B cell (primary cell): ENCODE measurements around the gene ALOXE3. TPM values are rescaled to one million over a fixed set of nuclear protein-coding genes. Genes with fewer than 3 reads are reported as not detected.

Experiments
- ATAC-seq: fragments of 200-7000 bp; cut with Tn5 transposase; one replicate; pipeline ENCODE4 v1.10.0; 2021; ENCODE audit warnings: low read depth, mild to moderate bottlenecking, moderate number of reproducible peaks, moderate library complexity
- CTCF ChIA-PET: fragments of 350-600 bp; sonication (Branson Sonifier 250); formaldehyde crosslinking; loops from one replicate; lab custom pipeline; 2021; ENCODE audit warnings: antibody characterized with exemption, inconsistent platforms; lab: Charles Lee
- POLR2A ChIA-PET: fragments of 350-600 bp; sonication (Branson Sonifier 250); formaldehyde crosslinking; loops from one replicate; lab custom pipeline; 2021; ENCODE audit warnings: antibody characterized with exemption; lab: Charles Lee
- DNase-seq: peaks from one replicate; pipeline ENCODE4 v3.0.0; 2013
- H2AFZ ChIP-seq: 2 replicates; pipeline ENCODE4 v1.6.1; 2012; ENCODE audit warnings: mild to moderate bottlenecking, low read depth, low read length; ENCODE audit not compliant: insufficient read depth, poor library complexity, severe bottlenecking
- H3K27ac ChIP-seq, 2 donors: 1 replicate in 1 of 2; 2 replicates in 1 of 2; pipeline ENCODE4 v1.5.1; 2012 to 2013; ENCODE audit warnings: low read length in 2 of 2, mild to moderate bottlenecking in 2 of 2, moderate library complexity in 1 of 2
- H3K27me3 ChIP-seq, 4 experiments: fragments of 200-600 bp in 1 of 4; sonication (generic) in 1 of 4; replicated peaks in 1 of 4; 1 replicate in 2 of 4; 2 replicates in 2 of 4; pipeline versions ENCODE4 v1.6.1 to v1.7.0; 2013 to 2016; ENCODE audit warnings: low read length in 3 of 4, mild to moderate bottlenecking in 2 of 4, mixed read lengths in 1 of 4, moderate library complexity in 1 of 4; ENCODE audit not compliant: insufficient read depth in 4 of 4, control insufficient read depth in 3 of 4; ENCODE audit errors: control extremely low read depth in 1 of 4
- H3K36me3 ChIP-seq, 2 experiments: replicated peaks in 1 of 2; 1 replicate in 1 of 2; 2 replicates in 1 of 2; pipeline versions ENCODE4 v1.6.1 to v1.7.1; 2013; ENCODE audit warnings: low read length in 1 of 2; ENCODE audit not compliant: insufficient read depth in 2 of 2, control insufficient read depth in 1 of 2; ENCODE audit errors: control extremely low read depth in 1 of 2, extremely low read depth in 1 of 2
- H3K4me1 ChIP-seq, 2 donors: fragments of 200-600 bp in 1 of 2; sonication (generic) in 1 of 2; 1 replicate in 1 of 2; 2 replicates in 1 of 2; pipeline versions ENCODE4 v1.5.1 to v1.6.1; 2013 to 2017; ENCODE audit warnings: low read length in 2 of 2; ENCODE audit not compliant: control insufficient read depth in 2 of 2, insufficient read depth in 2 of 2
- H3K4me2 ChIP-seq: replicated peaks from 2 replicates; pipeline ENCODE3; 2012; ENCODE audit warnings: mild to moderate bottlenecking, low read depth, low read length; ENCODE audit not compliant: poor library complexity, severe bottlenecking
- H3K4me3 ChIP-seq, 5 experiments: fragments of 200-600 bp in 1 of 5; sonication (generic) in 1 of 5; 1 replicate in 3 of 5; 2 replicates in 2 of 5; pipeline versions ENCODE4 v1.5.1 to v1.7.0; 2011 to 2016; ENCODE audit warnings: low read length in 4 of 5, mild to moderate bottlenecking in 4 of 5, low read depth in 2 of 5, control low read depth in 1 of 5, moderate library complexity in 1 of 5; ENCODE audit not compliant: insufficient read depth in 1 of 5; ENCODE audit errors: control extremely low read depth in 1 of 5, extremely low read depth in 1 of 5
- H3K79me2 ChIP-seq: fragments of 200-600 bp; sonication (generic); one replicate; pipeline ENCODE4 v1.6.0; 2016; ENCODE audit warnings: low read length; ENCODE audit not compliant: control insufficient read depth, insufficient read depth
- H3K9ac ChIP-seq: fragments of 200-600 bp; sonication (generic); 2 replicates; pipeline ENCODE4 v1.6.1; 2017; ENCODE audit warnings: mild to moderate bottlenecking, low read length, moderate library complexity
- H3K9me3 ChIP-seq, 3 donors: one replicate each; pipeline versions ENCODE4 v1.6.1 to v1.7.1; 2013; ENCODE audit warnings: low read length in 2 of 3; ENCODE audit not compliant: control insufficient read depth in 2 of 3, insufficient read depth in 1 of 3; ENCODE audit errors: control extremely low read depth in 1 of 3
- H4K20me1 ChIP-seq: 2 replicates; pipeline ENCODE4 v1.6.0; 2012; ENCODE audit warnings: mild to moderate bottlenecking, low read length; ENCODE audit not compliant: insufficient read depth, control insufficient read depth, poor library complexity, severe bottlenecking
- H3K27ac Mint-ChIP-seq: one replicate; pipeline ENCODE4 v1.8.0; 2021; ENCODE audit warnings: mixed read lengths
- H3K27me3 Mint-ChIP-seq: one replicate; pipeline ENCODE4 v1.8.0; 2021; ENCODE audit warnings: mixed read lengths
- H3K4me1 Mint-ChIP-seq: one replicate; pipeline ENCODE4 v1.8.0; 2021; ENCODE audit warnings: mixed read lengths
- H3K4me3 Mint-ChIP-seq: one replicate; pipeline ENCODE4 v1.8.0; 2021; ENCODE audit warnings: mixed read lengths
- H3K9me3 Mint-ChIP-seq: one replicate; pipeline ENCODE4 v1.8.0; 2022; ENCODE audit warnings: mixed read lengths; ENCODE audit not compliant: insufficient read depth
- EZH2 ChIP-seq: IDR thresholded peaks from 2 replicates; pipeline ENCODE4 v1.6.1; 2012; ENCODE audit warnings: borderline replicate concordance, low read depth, mild to moderate bottlenecking, moderate library complexity, low read length; ENCODE audit not compliant: insufficient read depth, poor library complexity, severe bottlenecking
- WGBS: methylation state at CpG from one replicate; pipeline ENCODE4 v1.1.5; 2013; ENCODE audit warnings: missing lambda C conversion rate; ENCODE audit not compliant: insufficient coverage; 5-methylcytosine and 5-hydroxymethylcytosine counted together
- intact Hi-C: fragments of 100-400 bp; cut with micrococcal nuclease; formaldehyde crosslinking; loops from one replicate; pipeline ENCODE4 v1.10.0; 2022
- polyA plus RNA-seq: library from polyadenylated mRNA; depleted of rRNA; stranded (reverse); fragments of >200 nt; gene quantifications from 2 replicates; pipeline ENCODE4 v1.2.3, GENCODE V29; 2012
- total RNA-seq, 2 donors: library from RNA; stranded (reverse); fragments of 120-200 nt in 1 of 2; gene quantifications; 1 replicate in 1 of 2; 2 replicates in 1 of 2; pipeline versions ENCODE4 v1.2.3 to v1.2.4, GENCODE V29; 2013 to 2022
- TF ChIP-seq, protein P1 (sequence below): fragments of 200-600 bp; IDR thresholded peaks from one replicate; pipeline ENCODE4 v1.8.0; 2022; ENCODE audit warnings: antibody characterized with exemption, mild to moderate bottlenecking

The ALOXE3 gene
- total and polyA plus RNA-seq, 2 donors (not counting 1 experiment from before 2014, with no cell fraction given) = 0.04 TPM; not detected in 1

DNA sequence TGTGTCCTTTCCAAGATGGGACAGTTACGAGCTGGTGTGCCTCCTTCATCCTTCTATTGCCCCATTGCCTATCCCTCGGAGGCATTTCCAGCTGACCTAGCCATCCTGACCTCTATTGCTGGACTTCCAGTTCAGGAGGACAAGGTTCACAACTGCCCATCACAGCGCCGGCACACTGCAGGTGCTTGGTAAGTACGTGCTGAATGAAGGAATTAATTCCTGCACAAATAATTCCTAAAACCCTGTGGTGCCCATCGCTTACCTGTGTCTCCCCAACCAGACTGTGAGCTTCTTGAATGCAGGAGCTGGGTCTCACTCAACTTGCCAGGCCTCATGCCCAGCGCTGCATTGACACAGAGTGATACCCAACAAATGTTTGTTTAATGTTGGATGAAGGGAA is 66.5 kb downstream of the ALOXE3 start:
- Histone ChIP-seq H3K4me3 (no peak overlapping the region), H3K27ac (no peak overlapping the region), H3K9ac (no peak overlapping the region), H3K4me2 (no peak overlapping the region), H3K79me2 (no peaks in the 10 kb centered on the region), H3K27me3 (no peaks in the 10 kb centered on the region), H3K4me1 (peaks cover 13 to 14% of the 10 kb centered on the region in 2 donors), H4K20me1 (no peaks in the 10 kb centered on the region), H3K9me3 (no peaks in the 10 kb centered on the region), H3K36me3 (no peaks in the 10 kb centered on the region), H2AFZ (no peak overlapping the region)
- Mint-ChIP-seq H3K27me3 (peaks cover 2% of the 10 kb centered on the region), H3K4me3 (no peak overlapping the region), H3K4me1 (peaks cover 17% of the 10 kb centered on the region), H3K27ac (no peak overlapping the region), H3K9me3 (no peaks in the 10 kb centered on the region)
- no peak for DNase-seq
- no peak for ATAC-seq
- intact Hi-C loops = no loop called here
- ChIA-PET POLR2A (no interaction called here), CTCF (interaction anchor here (0.7 to 1.5 kb wide), 3 partner anchors 9 to 62 kb away, joined by 3 to 6 read pairs (median 4); no protein-coding TSS in a partner anchor)
- no peak for TF ChIP-seq EZH2
- TF ChIP-seq, protein P1, sequence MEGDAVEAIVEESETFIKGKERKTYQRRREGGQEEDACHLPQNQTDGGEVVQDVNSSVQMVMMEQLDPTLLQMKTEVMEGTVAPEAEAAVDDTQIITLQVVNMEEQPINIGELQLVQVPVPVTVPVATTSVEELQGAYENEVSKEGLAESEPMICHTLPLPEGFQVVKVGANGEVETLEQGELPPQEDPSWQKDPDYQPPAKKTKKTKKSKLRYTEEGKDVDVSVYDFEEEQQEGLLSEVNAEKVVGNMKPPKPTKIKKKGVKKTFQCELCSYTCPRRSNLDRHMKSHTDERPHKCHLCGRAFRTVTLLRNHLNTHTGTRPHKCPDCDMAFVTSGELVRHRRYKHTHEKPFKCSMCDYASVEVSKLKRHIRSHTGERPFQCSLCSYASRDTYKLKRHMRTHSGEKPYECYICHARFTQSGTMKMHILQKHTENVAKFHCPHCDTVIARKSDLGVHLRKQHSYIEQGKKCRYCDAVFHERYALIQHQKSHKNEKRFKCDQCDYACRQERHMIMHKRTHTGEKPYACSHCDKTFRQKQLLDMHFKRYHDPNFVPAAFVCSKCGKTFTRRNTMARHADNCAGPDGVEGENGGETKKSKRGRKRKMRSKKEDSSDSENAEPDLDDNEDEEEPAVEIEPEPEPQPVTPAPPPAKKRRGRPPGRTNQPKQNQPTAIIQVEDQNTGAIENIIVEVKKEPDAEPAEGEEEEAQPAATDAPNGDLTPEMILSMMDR = no peak
- WGBS = 97% methylated on average over 7 of the region's 7 CpGs

DNA sequence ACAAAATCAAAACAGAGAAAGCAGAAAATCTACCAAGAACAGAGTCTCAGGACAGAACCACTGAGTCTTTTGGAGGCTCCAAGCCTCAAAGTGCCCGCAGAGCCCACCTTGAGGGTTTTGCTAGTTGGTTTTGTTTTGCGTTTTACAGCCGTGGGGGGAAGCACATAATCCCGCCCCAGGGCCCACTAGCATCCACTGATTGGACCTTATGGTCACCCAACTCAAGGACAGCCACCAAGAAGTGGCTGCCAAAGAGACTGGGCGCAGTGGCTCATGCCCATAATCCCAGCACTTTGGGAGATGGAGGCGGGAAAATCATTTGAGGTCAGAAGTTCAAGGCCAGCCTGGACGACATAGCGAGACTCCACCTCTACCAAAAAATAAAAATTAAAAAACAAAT is 69.6 kb downstream of the ALOXE3 start:
- intact Hi-C loops = no loop called here

More for the DNA sequence above, 69.6 kb downstream of the ALOXE3 start:
- no peaks in the 10 kb centered on the region for H3K36me3 ChIP-seq
- no peak overlapping the region for H2AFZ ChIP-seq
- no peaks in the 10 kb centered on the region for H3K9me3 Mint-ChIP-seq
- DNase-seq (peak; percentile 3), ATAC-seq (no peak)
- H3K4me1 Mint-ChIP-seq = no peaks in the 10 kb centered on the region
- H3K9me3 ChIP-seq = no peaks in the 10 kb centered on the region
- no peak overlapping the region for H3K27ac ChIP-seq
- no peaks in the 10 kb centered on the region for H3K79me2 ChIP-seq
- H3K4me3 Mint-ChIP-seq = no peak overlapping the region
- H3K4me2 ChIP-seq = no peak overlapping the region
- ChIA-PET CTCF (no interaction called here), POLR2A (no interaction called here)
- 83% methylated on average over 2 of the region's 8 CpGs for WGBS
- no peaks in the 10 kb centered on the region for H4K20me1 ChIP-seq
- no peaks in the 10 kb centered on the region for H3K4me1 ChIP-seq
- H3K4me3 ChIP-seq = no peak overlapping the region
- no peak for TF ChIP-seq EZH2
- TF ChIP-seq, protein P1 = no peak
- H3K27me3 Mint-ChIP-seq = peaks cover 12% of the 10 kb centered on the region
- no peaks in the 10 kb centered on the region for H3K27me3 ChIP-seq
- H3K9ac ChIP-seq = no peak overlapping the region
- H3K27ac Mint-ChIP-seq = no peak overlapping the region
